Measurements from ENCODE around the gene SRGAP3. TPM values are rescaled to one million over a fixed set of nuclear protein-coding genes. Genes with fewer than 3 reads are reported as not detected.

The SRGAP3 gene
- total and polyA plus RNA-seq, 2 experiments from 2014 or later, result 7.4 to 8.3 TPM

DNA sequence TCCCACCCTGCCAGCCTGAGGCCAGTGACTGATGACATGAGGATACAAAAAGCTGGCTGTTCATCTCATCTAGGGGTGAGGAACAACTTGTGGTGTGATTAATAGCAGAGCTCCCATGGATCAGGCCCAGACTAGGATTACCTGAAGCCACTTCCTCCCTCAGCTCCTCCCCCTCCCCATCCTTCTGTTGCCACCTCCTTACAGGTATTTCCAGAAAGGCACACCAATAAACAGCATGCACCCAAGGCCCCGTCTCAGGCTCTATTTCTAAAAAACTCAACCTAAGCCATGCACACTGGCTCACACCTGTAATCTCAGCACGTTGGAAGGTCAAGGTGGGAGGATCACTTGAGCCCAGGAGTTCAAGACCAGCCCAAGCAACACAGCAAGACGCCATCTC is 54.1 kb downstream of the SRGAP3 start:
- H3K36me3 ChIP-seq (replicated peaks; ENCODE audit: insufficient read depth, low read depth), result no peaks in the 10 kb centered on the region
- H3K4me2 ChIP-seq, result no peak overlapping the region
- H3K27ac ChIP-seq, result no peak overlapping the region
- H2AFZ ChIP-seq, result no peak overlapping the region
- no peak for DNase-seq (ENCODE audit: low spot score)
- H3K79me2 ChIP-seq, result no peaks in the 10 kb centered on the region
- TF ChIP-seq EZH2phosphoT487 (IDR thresholded peaks at IDR 0.05; ENCODE audit: low read depth, severe bottlenecking, unreplicated experiment) (no peak), EZH2 (IDR thresholded peaks at IDR 0.05; ENCODE audit: borderline replicate concordance) (no peak), CTCF (IDR thresholded peaks at IDR 0.05; ENCODE audit: poor library complexity) (no peak)
- 90% methylated on average over 3 of the region's 3 CpGs for WGBS (ENCODE audit: low lambda C conversion rate, missing lambda C conversion rate)
- no peaks in the 10 kb centered on the region for H4K20me1 ChIP-seq (ENCODE audit: insufficient read depth, poor library complexity, severe bottlenecking)
- H3K9me3 ChIP-seq (ENCODE audit: low read depth), result no peaks in the 10 kb centered on the region
- peaks cover 10% of the 10 kb centered on the region for H3K4me1 ChIP-seq (ENCODE audit: insufficient read depth)
- no peaks in the 10 kb centered on the region for H3K27me3 ChIP-seq
- no peak overlapping the region for H3K4me3 ChIP-seq
- H3K9me2 ChIP-seq (replicated peaks; ENCODE audit: insufficient read depth), result no peaks in the 10 kb centered on the region

DNA sequence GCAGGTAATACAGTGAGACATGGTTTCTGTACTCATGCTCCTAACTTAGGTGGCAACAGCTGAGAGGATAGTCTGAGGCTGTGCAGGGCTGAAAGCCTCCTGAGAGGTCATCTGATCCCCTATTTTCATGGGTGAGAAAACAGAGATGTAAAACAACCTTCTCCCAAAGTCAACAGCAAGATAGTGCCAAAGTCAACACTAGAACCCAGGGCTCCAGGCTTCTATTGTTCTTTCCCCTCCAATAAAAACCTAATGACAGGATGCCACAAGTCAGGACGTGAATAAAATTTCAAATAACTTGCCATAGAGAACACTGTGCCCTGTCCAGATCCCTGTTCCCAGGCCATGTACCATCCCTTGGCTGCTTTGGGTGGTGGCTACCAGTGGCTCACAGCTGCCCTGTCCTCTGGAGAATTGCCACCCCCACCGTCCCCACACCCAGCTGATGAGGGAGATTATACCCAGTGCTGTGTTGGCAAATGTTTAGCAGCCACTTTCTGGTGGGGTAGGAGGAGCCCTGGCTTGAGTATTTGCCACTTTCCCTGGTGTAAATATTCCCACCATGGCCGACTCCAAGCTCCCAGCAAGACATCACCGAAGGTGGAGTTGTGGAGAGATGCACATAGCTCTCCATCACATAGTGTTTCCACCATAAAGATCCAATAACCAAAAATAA is 54.8 kb downstream of the SRGAP3 start:
- no peak overlapping the region for H2AFZ ChIP-seq
- H3K4me2 ChIP-seq, result no peak overlapping the region
- no peak overlapping the region for H3K4me3 ChIP-seq
- H3K79me2 ChIP-seq, result no peaks in the 10 kb centered on the region
- H3K27me3 ChIP-seq, result no peaks in the 10 kb centered on the region
- no peak overlapping the region for H3K27ac ChIP-seq
- no peaks in the 10 kb centered on the region for H3K36me3 ChIP-seq (replicated peaks; ENCODE audit: insufficient read depth, low read depth)
- 86% methylated on average over 4 of the region's 4 CpGs for WGBS (ENCODE audit: low lambda C conversion rate, missing lambda C conversion rate)
- H3K9me3 ChIP-seq (ENCODE audit: low read depth), result no peaks in the 10 kb centered on the region
- no peaks in the 10 kb centered on the region for H4K20me1 ChIP-seq (ENCODE audit: insufficient read depth, poor library complexity, severe bottlenecking)
- DNase-seq (ENCODE audit: low spot score), result no peak
- no peaks in the 10 kb centered on the region for H3K9me2 ChIP-seq (replicated peaks; ENCODE audit: insufficient read depth)
- peaks cover 10% of the 10 kb centered on the region for H3K4me1 ChIP-seq (ENCODE audit: insufficient read depth)
- TF ChIP-seq EZH2 (IDR thresholded peaks at IDR 0.05; ENCODE audit: borderline replicate concordance) (no peak), EZH2phosphoT487 (IDR thresholded peaks at IDR 0.05; ENCODE audit: low read depth, severe bottlenecking, unreplicated experiment) (no peak), CTCF (IDR thresholded peaks at IDR 0.05; ENCODE audit: poor library complexity) (no peak)

- peaks cover 10% of the 10 kb centered on the region for H3K4me1 ChIP-seq (ENCODE audit: insufficient read depth)
- H3K4me2 ChIP-seq, result no peak overlapping the region
- no peaks in the 10 kb centered on the region for H3K27me3 ChIP-seq
- H3K9me3 ChIP-seq (ENCODE audit: low read depth), result no peaks in the 10 kb centered on the region
- TF ChIP-seq EZH2phosphoT487 (IDR thresholded peaks at IDR 0.05; ENCODE audit: low read depth, severe bottlenecking, unreplicated experiment) (no peak), EZH2 (IDR thresholded peaks at IDR 0.05; ENCODE audit: borderline replicate concordance) (no peak), CTCF (IDR thresholded peaks at IDR 0.05; ENCODE audit: poor library complexity) (no peak)
- H3K9me2 ChIP-seq (replicated peaks; ENCODE audit: insufficient read depth), result no peaks in the 10 kb centered on the region
- no peak overlapping the region for H2AFZ ChIP-seq
- H3K27ac ChIP-seq, result no peak overlapping the region
- 78% methylated on average over 10 of the region's 10 CpGs for WGBS (ENCODE audit: low lambda C conversion rate, missing lambda C conversion rate)
- H4K20me1 ChIP-seq (ENCODE audit: insufficient read depth, poor library complexity, severe bottlenecking), result no peaks in the 10 kb centered on the region
- H3K36me3 ChIP-seq (replicated peaks; ENCODE audit: insufficient read depth, low read depth), result no peaks in the 10 kb centered on the region
- H3K4me3 ChIP-seq, result no peak overlapping the region
- no peak for DNase-seq (ENCODE audit: low spot score)
- no peaks in the 10 kb centered on the region for H3K79me2 ChIP-seq
Measured at GRCh38 chr3:9193633-9194195, 55.7 kb downstream of the SRGAP3 start.

Data from hepatocyte (in vitro differentiated cells).